ENCODE data around the gene SLIT1.

The SLIT1 gene

GRCh38 chr10:96992721-96993120 is 193.0 kb downstream of the SLIT1 start:
- no peak for DNase-seq

DNA sequence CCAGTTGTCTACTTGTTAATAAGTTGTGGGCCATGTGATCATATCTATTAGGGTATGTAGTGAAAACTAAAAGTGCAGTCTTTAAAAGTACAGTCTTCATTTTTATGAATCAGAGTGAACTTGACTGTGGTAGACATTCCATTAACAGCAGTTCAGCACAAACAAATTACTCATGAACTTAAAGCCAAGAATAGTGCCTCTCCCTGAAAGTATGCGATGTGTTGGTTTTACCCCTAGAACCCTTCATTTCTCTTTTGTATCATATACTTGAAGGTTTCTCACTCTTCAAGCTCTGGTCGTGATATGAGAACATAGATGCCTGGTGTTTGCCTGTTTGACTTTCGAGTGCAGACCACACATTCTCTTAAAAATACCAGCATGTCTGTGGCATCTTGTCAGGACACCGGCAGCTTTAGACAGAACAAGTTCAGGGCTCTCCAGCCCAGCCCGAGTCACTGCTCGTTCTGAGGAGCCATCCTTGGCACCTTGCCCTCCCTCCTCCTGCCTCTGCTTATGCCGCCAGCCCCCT is 194.4 kb downstream of the SLIT1 start:
- no peak for DNase-seq

DNA sequence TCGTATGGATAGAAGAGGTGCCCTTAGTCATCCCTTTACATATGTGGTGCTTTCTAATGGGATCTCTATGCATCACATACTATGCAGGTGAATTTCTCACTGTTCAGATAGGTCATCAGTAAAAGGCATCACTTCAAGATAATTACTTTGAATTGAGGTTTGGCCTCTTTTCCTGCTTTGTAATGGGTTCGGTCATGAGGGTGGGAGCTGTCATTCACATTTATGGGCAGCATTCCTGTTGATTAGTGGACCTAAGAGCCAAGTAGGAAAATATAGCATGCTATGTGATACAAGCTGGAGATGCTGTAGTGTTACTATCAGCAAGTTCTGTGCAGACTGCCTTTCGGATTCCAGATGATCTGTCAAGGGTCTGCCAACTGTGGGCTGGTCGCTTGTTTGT is 197.3 kb downstream of the SLIT1 start:
- DNase-seq = no peak

- no peak for DNase-seq
Measured at GRCh38 chr10:96987842-96988175, 197.9 kb downstream of the SLIT1 start.

GRCh38 chr10:96987141-96987841 is 198.5 kb downstream of the SLIT1 start:
- DNase-seq = no peak

DNA sequence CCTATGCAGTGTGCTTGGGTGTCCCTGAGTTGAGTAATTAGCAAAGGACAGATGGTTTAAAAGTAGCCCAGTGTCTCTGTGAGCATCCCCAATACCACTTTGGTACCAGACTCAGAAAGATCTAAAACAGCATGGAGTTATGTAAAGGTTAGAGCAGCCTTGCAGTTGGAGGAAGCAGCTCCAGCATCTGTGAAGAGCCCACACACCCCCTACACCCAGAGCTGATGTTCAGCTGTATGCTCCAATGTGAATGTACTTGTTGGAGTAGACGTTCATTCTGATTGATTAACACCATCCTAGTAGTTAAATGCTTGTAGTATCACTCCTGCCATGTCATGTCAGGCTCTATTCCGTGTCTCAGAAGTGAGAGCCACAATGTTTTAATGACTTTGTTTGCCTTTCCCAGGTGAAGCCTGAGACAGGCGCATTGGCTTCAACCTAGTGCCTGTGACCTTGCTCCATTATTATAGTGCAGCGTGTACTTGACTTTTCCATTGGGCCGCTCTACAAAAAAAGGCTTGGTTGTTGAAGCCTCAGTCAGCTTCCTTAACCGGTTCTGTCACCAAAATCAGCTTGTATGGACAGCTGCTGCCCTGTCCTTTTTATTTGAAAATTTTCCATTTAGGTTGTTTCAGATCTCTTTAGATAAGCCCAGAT is 199.4 kb downstream of the SLIT1 start:
- DNase-seq = no peak

DNA sequence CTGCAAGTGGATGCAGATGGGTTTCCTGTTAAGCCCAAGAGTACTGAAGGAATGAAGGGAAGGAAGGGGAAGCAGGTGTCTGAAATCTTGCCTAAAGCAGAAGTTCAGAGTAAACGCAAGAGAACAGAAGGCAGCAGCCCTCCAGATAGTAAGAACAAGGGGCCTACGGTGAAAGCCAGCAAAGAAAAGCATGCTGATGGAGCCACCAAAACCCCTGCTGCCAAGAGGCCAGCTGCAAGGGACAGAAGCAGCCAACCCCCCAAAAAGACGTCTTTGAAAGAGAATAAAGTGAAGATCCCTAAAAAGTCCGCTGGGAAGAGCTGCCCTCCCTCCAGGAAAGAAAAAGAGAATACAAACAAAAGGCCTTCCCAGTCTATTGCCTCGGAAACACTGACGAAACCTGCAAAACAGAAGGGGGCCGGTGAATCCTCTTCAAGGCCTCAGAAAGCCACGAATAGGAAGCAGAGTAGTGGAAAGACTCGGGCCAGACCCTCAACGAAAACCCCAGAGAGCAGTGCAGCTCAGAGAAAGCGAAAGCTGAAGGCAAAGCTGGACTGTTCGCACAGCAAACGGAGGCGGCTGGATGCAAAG is 201.1 kb downstream of the SLIT1 start:
- DNase-seq = peak in 1 of 2 donors; percentile 99

- DNase-seq = no peak
Measured at GRCh38 chr10:96982149-96982930, 203.4 kb downstream of the SLIT1 start.

DNA sequence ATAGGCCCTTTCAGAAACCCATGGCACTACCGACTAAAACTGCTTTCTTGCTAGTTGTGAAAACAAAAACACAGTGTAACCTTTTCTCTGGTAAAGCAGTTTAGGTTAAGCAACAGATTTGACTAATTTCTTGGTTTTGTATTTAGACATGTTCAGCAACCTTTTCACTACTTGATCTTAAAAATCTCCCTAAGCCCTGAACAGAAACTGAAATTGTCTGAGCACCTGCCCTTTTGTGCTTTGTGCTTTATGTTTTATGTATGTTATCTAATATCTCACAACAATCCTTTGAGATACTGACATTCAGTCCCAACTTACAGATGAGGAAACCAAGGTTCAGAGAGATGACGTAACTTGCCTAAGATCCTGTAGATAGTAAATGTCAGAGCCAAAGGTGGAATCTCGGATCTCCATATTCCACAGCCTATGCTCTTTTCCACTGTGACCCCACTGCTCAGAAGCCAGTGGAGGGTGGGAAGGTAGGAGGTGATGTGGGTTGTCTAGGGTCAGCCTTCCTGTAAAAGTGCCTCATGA is 207.1 kb downstream of the SLIT1 start:
- no peak for DNase-seq

- no peak for DNase-seq
Measured at GRCh38 chr10:96975136-96975535, 210.6 kb downstream of the SLIT1 start.

GRCh38 chr10:96973809-96974747 is 211.7 kb downstream of the SLIT1 start:
- DNase-seq = no peak

- no peak for DNase-seq
Measured at GRCh38 chr10:96972264-96972663, 213.5 kb downstream of the SLIT1 start.

GRCh38 chr10:96971324-96971723 is 214.4 kb downstream of the SLIT1 start:
- no peak for DNase-seq

DNA sequence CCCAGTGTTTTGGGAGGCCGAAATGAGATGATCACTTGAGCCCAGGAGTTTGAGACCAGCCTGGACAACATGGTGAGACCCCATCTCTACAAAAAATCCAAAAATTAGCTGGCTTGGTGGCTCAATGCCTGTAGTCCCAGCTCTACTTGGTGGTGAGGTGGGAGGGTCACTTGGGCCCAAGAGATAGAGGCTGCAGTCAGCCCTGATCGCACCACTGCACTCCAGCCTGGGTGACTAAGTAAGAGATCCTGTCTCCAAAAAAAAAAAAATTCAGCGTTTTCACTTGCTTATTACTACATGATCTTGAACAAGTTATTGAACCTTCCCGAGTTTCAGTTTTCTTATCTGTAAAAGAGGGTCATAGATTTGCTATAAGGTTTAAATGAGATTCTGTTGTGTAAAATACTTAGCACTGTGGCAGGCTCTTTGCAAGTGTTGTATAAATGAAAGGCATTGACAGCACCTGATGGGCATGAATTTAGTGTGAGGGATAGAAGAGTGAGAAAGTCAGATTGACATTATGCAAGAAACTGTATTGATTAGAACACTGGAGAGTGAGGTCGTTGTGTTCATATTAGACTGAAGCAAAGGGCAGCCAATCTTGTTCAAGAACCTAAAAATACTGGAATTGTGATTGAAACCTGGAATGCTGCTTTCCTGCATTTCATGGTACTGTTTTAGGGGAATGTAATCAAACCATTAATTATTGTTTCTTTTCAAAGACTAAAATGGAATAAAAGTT is 216.9 kb downstream of the SLIT1 start:
- no peak for DNase-seq

DNA sequence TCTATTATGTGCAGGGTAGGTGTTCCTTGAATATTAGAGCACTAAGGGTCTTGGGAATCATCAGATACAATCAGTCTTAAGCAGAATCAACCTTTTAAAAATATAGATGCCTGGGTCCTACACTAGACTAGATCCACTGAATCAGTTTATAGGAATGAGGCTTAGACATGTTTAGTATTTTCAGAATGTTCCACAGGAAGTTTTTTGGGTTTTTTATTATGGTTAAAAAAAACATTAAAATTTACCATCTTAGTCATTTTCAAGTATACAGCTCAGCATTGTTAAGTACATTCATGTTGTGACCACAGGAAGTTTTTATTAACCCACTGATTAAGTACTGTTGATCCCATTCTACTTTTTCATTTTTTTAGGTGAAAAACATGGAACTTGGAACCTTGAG is 217.9 kb downstream of the SLIT1 start:
- no peak for DNase-seq

GRCh38 chr10:96964131-96964530 is 221.6 kb downstream of the SLIT1 start:
- no peak for DNase-seq

- DNase-seq = no peak
Measured at GRCh38 chr10:96960872-96961271, 224.9 kb downstream of the SLIT1 start.

DNA sequence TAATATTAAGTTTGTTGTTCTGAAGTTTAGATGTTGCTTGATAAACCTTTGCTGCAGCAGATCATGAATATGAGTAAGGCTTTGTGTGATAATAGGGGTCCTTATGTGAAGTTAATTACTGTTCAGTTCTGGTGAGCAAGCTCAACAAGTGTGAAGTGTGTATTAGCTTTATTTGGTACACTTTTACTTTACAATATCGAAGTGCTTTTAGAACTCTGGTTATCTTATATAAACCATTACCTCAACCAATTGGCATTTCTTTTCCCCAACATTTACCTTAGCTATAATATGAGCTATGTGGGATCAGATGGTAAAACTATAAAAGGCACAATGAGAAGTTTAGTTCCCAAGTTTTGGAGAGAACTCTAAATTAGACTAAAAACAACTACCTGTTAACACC is 226.0 kb downstream of the SLIT1 start:
- no peak for DNase-seq

DNA sequence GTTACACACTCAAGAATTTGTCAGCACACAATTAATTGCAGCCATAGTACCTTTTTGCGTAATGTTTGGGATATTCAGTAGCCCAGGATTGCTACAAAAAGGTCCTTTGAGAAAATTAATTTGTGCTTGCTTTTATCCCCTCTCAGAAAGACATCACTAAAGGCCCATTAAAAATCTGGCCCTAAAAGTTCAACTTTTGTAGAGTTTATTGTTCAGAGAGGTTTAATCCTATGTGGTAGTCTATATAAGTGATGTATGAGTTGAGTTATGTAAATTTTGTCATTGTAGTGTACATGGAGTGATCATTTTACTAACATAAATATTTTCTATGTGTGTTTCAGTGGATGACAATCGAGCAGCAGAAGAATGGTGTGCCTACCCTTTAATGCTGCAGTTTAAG is 227.7 kb downstream of the SLIT1 start:
- DNase-seq = no peak

DNA sequence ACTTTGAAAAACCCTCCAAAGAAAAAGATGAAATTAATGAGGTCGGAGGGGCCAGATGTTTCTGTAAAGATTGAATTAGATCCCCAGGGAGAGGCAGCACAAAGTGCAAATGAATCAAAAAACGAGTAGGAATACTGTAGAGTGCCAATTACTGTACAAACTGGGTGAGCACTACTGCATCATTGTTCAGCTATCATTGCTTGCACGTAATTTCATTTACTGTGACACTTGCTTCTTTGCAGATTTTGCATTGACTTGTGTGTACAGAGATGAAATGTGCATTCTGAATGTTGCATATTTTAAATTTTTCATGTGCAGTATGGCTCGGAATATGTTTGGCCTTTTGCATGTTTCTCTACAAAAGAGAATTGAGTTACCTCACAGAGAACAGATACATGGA is 230.0 kb downstream of the SLIT1 start:
- DNase-seq = no peak

GRCh38 chr10:96951954-96952353 is 233.8 kb downstream of the SLIT1 start:
- DNase-seq = no peak

Measured in bone marrow (tissue), 2 donors.